Measurements from ENCODE around the gene SPIRE2. TPM values are rescaled to one million over a fixed set of nuclear protein-coding genes. Genes with fewer than 3 reads are reported as not detected.

Gene SPIRE2
- 16.2 and 31.3 TPM in 2 replicates for total RNA-seq (2011; cell fraction: chromatin; rRNA removed; ENCODE audit: low replicate concordance)
- total RNA-seq (2011; cell fraction: nucleolus; rRNA removed): 15.7 and 25.0 TPM in 2 replicates
- 13.4 and 13.9 TPM in 2 replicates for total RNA-seq (2011; cell fraction: nucleoplasm; rRNA removed)
- total RNA-seq (2014; rRNA removed) (6.5 and 6.9 TPM in 2 replicates), total RNA-seq (2014; rRNA removed; fragmentation: Illumina TruSeq; extraction: Trizol) (2.9 TPM in 2 replicates), total RNA-seq (2015; rRNA removed; fragmentation: Illumina TruSeq; extraction: Trizol) (4.1 and 4.6 TPM in 2 replicates), total RNA-seq (2021) (6.9 and 8.9 TPM in 2 replicates), polyA plus RNA-seq (2011; rRNA removed) (4.7 and 6.0 TPM in 2 replicates), polyA plus RNA-seq (2014; fragmentation: Illumina TruSeq; extraction: Trizol) (3.9 and 4.0 TPM in 2 replicates), polyA plus RNA-seq (2014; fragmentation: Nextera tagmentation; extraction: Ambion mirVana) (under 1 TPM; 0.70 to 0.76 TPM), polyA plus RNA-seq (2014; rRNA removed) (5.5 and 7.5 TPM in 2 replicates), polyA minus RNA-seq (2011; rRNA and poly(A)+ RNA removed) (2.1 and 3.5 TPM in 2 replicates), Bru-seq, nascent RNA (percentile 48 among the genes with signal in this experiment), BruChase-seq, experiment 1, labeled RNA remaining after a 2-hour chase (percentile 37 among the genes with signal in this experiment), BruChase-seq, experiment 2, labeled RNA remaining after a 6-hour chase (percentile 41 among the genes with signal in this experiment)
- 4.6 and 8.1 TPM in 2 replicates for polyA plus RNA-seq (2011; cell fraction: cytosol; rRNA removed)
- 19.7 and 32.5 TPM in 2 replicates for polyA plus RNA-seq (2011; cell fraction: nucleus; rRNA removed)
- polyA plus RNA-seq (2012): 3.8 and 5.7 TPM in 2 replicates
- polyA minus RNA-seq (2011; cell fraction: cytosol; rRNA and poly(A)+ RNA removed): 4.3 and 7.3 TPM in 2 replicates
- polyA minus RNA-seq (2011; cell fraction: nucleus; rRNA and poly(A)+ RNA removed): 6.5 and 8.2 TPM in 2 replicates
- long read RNA-seq, experiment 1, partial matches to known transcripts: 2 of 12 reads
- long read RNA-seq, experiment 1, other reads (novel, unspliced or antisense): 8 of 12 reads
- long read RNA-seq, experiment 2, partial matches to known transcripts: 0 of 4 reads
- long read RNA-seq, experiment 2, other reads (novel, unspliced or antisense): 4 of 4 reads
- long read RNA-seq, experiment 3, partial matches to known transcripts: 0 of 1 reads
- long read RNA-seq, experiment 3, other reads (novel, unspliced or antisense): 1 of 1 reads

DNA sequence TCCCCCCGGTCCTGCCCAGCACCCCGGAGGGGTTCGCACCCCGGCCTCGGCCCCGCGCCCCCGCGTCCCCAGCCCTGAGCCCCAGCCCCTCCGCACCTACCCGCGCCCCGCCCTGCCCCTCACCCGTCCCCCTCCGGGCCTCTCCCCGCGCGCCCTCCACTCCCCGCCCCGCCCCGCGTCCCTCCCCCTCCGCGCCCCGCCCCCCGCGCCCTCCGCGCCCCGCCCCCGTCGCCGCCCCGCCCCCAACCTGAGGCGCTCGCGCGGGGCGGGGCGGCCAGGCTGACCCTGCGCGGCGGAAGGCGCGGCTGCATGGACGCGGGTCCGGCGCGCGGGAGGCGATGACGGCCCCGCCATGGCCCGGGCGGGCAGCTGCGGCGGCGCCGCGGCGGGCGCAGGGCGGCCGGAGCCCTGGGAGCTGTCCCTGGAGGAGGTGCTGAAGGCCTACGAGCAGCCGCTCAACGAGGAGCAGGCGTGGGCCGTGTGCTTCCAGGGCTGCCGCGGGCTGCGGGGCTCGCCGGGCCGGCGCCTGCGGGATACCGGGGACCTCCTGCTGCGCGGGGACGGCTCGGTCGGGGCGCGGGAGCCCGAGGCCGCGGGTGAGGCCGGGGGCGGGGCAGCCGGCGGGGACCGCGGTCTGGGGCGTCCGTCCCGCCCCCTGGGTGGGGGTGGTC is at the start of gene SPIRE2:
Gene SPIRE2, plus strand, starts transcription at position 277 of the 671 bp plus-strand sequence. Its CDS starts 76 bp downstream, at position 353.
- no TSS peak for BruUV-seq (replicated peaks)
- DNase-seq (ENCODE audit: extremely low read depth in 1 of 4, low spot score in 3 of 4) (peak; percentile 85 to 90 (median 86)), FAIRE-seq (no peak), ATAC-seq (peak; percentile 93)
- POLR2A ChIA-PET: interaction anchor here (0.7 to 1.6 kb wide), 5 partner anchors 8 to 45 kb away, joined by 3 to 4 read pairs (median 3); partner anchors contain the start of gene TCF25
- intact Hi-C loops (cut with micrococcal nuclease) (no loop called here), in situ Hi-C loops (cut with MboI) (no loop called here)
- H3K9ac ChIP-seq (ENCODE audit: insufficient read depth in 1 of 2, low read depth in 2 of 2, low read length in 2 of 2): peak within 1 kb of the TSS; percentile 48 to 94
- H3K27ac ChIP-seq (ENCODE audit: extremely low read depth, low read depth, low read length): peak within 1 kb of the TSS; percentile 78
- peak within 1 kb of the TSS; percentile 58 for H3K4me3 ChIP-seq
- H3K4me2 ChIP-seq (ENCODE audit: insufficient read depth, low read length): peak within 1 kb of the TSS; percentile 74
- H4K20me1 ChIP-seq (replicated peaks; ENCODE audit: control insufficient read depth, insufficient read depth, low read length): 0 out of 2 replicates have a peak, but pooled peaks cover 6% of the 10 kb centered on the region
- H3K9me1 ChIP-seq (ENCODE audit: control insufficient read depth, insufficient read depth, low read length): no peaks in the 10 kb centered on the region
- CTCF ChIA-PET (ENCODE audit: low intra/inter-chr PET ratio): no interaction called here
- 2% methylated on average over 25 of the region's 98 CpGs for WGBS (ENCODE audit: insufficient coverage, low coverage, missing lambda C conversion rate)
- H3K9me3 ChIP-seq (replicated peaks; ENCODE audit: control insufficient read depth, insufficient read depth, low read depth, low read length): no peaks in the 10 kb centered on the region
- H3K4me1 ChIP-seq (replicated peaks in 1 of 2; ENCODE audit: control insufficient read depth in 2 of 2, insufficient read depth in 2 of 2, low read length in 2 of 2): peaks cover 9 to 43% of the 10 kb centered on the region in 2 experiments
- no peaks in the 10 kb centered on the region for H3K79me2 ChIP-seq (ENCODE audit: control insufficient read depth, insufficient read depth, low read length)
- H2AFZ ChIP-seq (ENCODE audit: low read depth, low read length): peak within 1 kb of the TSS; percentile 65
- H3K36me3 ChIP-seq (ENCODE audit: control insufficient read depth, insufficient read depth, low read length): no peaks in the 10 kb centered on the region
- H3K27me3 ChIP-seq (ENCODE audit: control insufficient read depth in 2 of 2, insufficient read depth in 2 of 2, low read length in 2 of 2): no peaks in the 10 kb centered on the region
- TF ChIP-seq ZNF639 (CRISPR knock-in tag; conservative IDR thresholded peaks at IDR 0.05 in 1 of 2, IDR thresholded peaks at IDR 0.05 in 1 of 2): peak in 1 of 2 experiments; percentile 95; a peak in 2 of 4 replicates
- 0 out of 2 replicates have a peak, but pooled peaks have one; percentile 34 for TF ChIP-seq HMGXB4 (CRISPR knock-in tag; IDR thresholded peaks at IDR 0.05)

All from K562 (cell line).